ENCODE measurements around the gene CPSF2.
"Not testable (repeated sequence)": the region's sequence is repeated elsewhere in the genome, so short reads cannot be mapped to it uniquely, and the experiment has no call there.

CPSF2 gene

DNA sequence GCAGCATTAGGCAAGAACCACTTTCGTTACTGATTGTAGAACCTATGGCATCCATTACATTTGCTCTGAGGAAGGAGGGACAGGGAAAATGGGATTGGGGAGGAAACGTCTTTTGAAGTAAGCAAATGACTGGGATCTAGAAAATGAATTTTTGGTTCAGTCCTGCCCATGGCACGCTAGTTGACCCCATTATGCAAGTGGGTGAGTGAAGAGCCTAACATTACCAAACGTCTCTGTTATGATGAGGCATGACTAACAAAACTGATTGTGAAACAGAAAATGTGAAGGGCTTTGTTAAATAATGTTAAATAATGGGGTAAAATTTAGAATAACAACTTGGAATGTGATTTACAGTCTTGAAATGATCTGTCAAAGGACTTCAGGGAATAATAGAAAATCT, 38.9 kb downstream of the CPSF2 start:
- no peak for DNase-seq (ENCODE audit: low spot score)

- no peak for DNase-seq (ENCODE audit: low spot score)
Observed at GRCh38 chr14:92161521-92161920, 39.8 kb downstream of the CPSF2 start.

- DNase-seq (ENCODE audit: low spot score) = no peak
Observed at GRCh38 chr14:92164958-92165357, 43.2 kb downstream of the CPSF2 start.

GRCh38 chr14:92173668-92174067, 51.9 kb downstream of the CPSF2 start:
- peak; percentile 3 for DNase-seq (ENCODE audit: low spot score)

DNA sequence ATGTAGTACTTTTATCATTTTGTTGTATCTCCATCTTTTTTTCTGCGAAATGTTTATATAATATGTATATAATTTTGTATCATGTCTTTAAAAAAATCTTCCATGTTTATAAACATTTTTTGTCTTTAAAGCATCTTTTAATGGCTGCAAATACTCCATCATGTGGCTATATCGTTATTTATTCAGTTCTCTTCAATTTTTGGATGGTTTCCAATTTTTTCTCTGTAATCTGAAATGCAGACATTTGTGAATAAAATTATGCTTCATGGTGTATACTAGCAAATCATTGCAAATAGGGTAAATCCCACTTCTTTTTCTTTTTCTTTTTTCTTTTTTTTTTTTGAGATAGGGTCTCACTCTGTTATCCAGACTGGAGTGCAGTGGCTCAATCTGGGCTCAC, 54.0 kb downstream of the CPSF2 start:
- DNase-seq (ENCODE audit: low spot score) = no peak

DNA sequence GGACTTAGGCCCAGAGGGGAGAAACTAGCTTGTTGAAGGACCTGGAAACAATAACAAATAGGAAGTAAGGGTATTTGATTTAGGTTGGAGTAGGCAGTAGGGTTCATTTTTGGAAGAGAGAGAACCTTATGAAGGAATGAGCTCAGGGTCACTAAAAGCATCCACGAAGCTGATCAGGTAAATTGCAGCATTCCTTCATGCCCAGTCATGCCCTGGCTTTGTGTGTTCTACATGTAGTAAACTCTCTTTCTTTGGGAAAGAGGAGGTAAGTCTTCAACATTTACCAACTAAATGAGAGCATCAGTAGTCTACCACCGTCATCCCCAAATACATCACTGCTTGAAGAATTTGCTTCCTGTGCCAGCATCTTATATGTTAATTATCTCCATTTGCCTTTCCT, 54.7 kb downstream of the CPSF2 start:
- no peak for DNase-seq (ENCODE audit: low spot score)

- not testable (repeated sequence) for DNase-seq (ENCODE audit: low spot score)
Observed at GRCh38 chr14:92179178-92179577, 57.4 kb downstream of the CPSF2 start.

DNA sequence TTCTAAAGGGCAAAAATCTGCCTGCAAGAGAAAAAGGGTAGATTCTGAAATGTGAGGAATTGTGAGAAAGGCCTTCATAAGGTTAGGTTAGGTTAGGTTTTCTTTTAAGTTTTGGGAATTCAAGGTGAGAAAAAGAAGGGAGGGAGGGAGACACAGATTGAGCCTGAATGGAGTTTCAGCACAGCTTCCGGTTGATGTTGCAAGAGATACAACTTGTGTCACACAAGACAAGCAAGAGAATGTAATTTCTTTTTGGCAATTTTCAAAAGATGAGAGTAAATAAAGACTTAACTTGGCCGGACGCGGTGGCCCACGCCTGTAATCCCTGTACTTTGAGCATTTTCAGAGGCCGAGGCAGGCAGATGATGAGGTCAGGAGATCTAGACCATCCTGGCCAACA, 63.8 kb downstream of the CPSF2 start:
- no peak for DNase-seq (ENCODE audit: low spot score)

DNA sequence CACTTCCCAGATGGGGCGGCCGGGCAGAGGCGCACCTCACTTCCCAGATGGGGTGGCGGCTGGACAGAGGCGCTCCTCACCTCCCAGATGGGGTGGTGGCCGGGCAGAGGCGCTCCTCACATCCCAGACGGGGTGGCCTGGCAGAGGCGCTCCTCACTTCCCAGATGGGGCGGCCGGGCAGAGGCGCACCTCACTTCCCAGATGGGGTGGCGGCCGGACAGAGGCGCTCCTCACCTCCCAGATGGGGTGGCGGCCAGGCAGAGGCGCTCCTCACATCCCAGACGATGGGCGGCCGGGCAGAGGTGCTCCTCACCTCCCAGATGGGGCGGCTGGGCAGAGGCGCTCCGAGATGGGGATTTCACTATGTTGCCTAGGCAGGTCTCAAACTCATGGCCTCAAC, 65.8 kb downstream of the CPSF2 start:
- not testable (repeated sequence) for DNase-seq (ENCODE audit: low spot score)

GRCh38 chr14:92190768-92191167, 69.0 kb downstream of the CPSF2 start:
- DNase-seq (ENCODE audit: low spot score) = no peak

DNA sequence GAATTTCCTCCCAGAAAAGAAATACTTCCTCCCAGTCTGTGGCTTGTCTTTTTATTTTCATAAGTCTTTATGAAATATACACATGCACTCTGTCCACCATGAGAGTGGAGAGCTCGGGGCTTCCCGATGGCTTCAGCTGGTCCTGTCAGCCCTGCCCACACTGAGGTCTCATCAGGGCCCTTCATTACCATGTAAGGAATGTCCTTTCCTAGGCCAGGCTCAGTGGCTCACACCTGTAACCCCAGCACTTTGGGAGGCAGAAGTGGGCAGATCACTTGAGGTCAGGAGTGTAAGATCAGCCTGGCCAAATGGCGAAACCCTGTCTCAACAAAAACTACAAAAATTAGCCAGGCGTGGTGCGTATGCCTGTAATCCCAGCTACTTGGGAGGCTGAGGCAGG, 77.0 kb downstream of the CPSF2 start:
- DNase-seq (ENCODE audit: low spot score) = no peak

DNA sequence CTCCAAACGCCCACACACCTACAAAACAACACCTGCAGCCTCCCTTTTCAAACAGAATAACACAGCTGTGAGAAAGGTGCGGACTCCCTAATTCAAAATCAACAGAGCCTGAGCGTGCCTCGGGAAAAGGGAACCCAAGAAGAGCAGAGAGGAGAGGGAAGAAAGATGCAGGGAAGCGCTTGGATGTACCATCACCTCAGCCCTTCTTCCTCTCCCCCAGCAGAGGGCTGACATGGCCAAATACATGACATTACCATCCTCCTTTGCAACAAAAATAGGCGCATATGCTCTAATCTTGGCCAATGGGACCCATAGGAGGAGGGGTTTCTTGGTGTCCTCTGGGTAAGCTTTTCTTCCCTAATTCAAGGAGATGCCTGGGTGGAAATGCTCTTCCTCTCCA, 78.0 kb downstream of the CPSF2 start:
- DNase-seq (ENCODE audit: low spot score) = no peak

DNA sequence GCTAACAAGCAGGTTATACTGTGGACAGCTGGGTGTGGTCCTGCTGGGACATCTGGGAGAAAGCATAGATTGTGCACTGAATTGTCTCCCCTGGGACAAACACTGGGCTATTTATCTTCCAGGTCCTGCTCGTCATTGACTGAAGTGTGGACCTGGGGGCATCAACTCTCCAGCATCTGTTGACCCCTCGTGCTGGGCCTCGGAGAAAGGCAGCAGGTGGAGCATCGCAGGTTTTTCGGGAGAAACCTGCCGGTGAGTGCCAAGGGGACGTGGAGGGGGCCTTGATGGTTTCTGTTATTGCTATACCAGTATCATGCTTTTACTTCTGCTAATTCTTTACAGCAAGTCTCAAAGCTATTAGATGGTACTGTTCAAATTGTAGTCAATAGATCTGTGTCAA, 81.3 kb downstream of the CPSF2 start:
- no peak for DNase-seq (ENCODE audit: low spot score)

- no peak for DNase-seq (ENCODE audit: low spot score)
Observed at GRCh38 chr14:92204792-92205191, 83.0 kb downstream of the CPSF2 start.

DNA sequence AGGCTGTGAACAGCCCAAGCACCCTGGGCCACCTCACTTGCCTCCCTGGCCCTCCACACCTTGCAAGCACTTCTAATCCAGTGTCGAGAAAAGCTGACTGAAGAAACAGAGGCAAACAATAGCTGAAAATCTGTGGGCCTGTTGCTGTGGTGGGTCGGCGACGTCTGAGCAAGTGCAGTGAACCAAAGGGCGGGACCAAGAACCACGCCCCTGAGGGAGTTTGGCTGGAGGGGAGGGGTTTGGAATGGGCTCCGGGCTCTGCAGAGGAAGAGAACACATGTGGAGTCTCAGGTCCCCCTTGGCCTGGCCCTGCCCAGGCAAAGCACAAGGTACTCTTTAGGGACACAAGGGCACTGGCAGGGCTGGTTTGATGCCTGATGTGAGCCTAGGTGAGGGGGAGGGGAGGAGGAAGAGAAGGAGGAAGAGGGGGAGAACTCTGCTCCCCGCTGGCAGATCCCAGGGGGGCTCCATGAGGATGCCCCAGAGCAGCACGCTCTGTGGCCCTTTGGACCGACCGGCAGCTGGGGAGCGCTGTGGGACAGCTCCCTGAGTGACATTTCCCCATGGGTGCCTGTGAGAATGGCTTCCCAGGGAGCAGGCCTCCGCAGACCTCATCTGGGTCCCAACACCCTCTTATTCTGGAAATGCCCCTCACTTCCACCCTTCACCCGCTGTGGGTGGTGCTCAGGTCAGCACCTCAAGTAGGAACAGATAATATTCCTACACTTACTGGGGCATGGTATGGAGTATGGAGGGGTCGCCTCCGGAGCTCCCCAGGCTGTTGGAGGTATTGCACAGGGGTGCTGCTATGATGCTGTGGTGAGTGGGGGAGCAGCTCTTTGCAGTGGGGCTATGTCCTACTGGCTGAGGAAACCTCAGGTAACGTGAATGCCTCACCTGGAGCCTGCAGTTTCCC, 85.5 kb downstream of the CPSF2 start:
- no peak for DNase-seq (ENCODE audit: low spot score)

DNA sequence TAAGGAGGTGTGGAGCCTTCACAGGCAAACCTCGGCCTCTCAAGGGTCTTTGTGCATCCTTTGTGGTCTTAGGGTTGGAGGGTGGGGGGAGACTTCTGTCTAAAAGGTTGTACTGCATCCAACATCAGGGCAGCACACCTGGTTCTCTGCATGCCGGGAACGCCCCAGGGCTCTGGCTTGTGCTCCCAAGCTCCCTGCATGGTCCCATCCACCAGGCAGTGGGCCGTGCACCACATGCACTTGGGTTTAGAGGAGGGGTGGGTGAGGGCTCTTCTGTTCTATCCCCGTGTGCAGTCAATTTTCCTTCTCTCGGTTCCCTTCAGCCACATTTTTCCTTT, 86.1 kb downstream of the CPSF2 start:
- DNase-seq (ENCODE audit: low spot score) = no peak

- DNase-seq (ENCODE audit: low spot score) = no peak
Observed at GRCh38 chr14:92209141-92209540, 87.4 kb downstream of the CPSF2 start.

DNA sequence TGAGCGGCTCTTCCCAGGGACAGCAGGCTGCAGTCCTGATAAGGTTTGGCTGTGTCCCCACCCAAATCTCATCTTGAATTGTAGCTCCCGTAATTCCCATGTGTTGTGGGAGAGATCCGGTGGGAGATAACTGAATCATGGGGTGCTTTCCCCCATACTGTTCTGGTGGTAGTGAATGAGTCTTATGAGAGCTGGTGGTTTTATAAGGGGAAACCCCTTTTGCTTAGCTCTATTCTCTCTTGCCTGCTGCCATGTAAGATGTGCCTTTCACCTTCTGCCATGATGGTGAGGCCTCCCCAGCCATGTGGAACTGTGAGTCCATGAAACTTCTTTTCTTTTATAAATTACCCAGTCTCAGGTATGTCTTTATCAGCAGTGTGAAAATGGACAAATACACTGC, 91.4 kb downstream of the CPSF2 start:
- DNase-seq (ENCODE audit: low spot score) = not testable (repeated sequence)

GRCh38 chr14:92215579-92215978, 93.8 kb downstream of the CPSF2 start:
- no peak for DNase-seq (ENCODE audit: low spot score)

DNA sequence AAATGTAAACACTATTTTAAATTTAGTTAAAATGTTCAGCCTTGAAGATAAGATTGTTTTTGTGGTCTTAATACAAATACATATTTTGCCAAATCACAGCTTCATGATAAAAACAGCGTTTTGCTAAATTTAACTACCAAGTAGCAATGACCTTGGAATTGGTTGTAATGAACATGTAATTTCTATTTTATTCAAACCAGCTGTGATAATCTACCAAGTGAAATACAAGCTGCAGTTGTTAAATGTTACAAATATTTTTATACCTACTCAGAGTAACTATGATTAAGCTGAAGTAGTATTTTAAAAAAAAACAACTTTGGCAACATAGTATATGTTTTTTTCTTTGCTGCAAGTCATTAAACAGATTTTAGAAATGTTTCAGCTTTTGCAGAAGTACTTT, 96.2 kb downstream of the CPSF2 start:
- DNase-seq (ENCODE audit: low spot score) = no peak
